ENCODE measurements around the gene BOLL.

DNA sequence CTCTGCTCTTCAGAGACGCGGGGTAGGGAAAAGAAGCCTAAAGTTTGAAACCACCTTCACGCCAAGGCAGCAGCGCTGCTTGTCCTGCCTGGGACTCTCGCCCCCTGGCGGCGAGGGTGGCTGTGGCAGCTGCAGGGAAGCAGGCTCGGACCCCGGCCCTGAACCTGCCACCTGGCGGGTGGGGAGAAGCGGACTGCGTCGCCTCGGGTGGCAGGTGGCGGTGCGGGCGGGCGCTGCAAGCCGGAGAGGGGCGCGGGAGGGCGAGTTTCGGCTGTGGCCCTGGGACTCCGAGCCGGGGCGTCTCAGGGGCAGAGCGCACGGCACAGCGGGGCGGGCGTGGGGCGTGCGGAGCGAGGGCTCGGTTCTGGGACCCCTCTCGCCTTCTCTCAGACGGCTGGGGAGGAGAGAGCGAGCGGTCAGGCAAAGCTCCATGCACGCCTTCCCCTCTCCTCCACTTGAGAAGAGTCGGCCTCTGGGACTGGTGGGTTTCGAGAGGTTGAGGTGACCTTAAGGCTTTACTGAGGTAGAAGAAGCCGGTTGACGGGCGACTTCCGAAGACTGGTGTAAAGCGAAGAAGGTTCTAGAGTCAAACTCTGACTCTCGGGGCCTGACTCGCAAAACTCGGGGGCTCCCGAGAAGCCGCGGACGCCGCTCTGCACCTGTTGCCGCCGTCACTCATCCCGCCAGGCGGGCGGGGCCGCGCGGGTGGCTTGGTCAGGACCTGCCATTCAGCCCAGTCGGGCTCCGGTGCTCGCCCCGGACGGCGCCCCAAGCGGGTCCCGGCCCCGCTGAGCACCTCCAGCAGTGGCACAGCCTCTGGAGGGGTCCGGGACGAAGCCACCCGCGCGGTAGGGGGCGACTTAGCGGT lies 1.1 kb upstream of the BOLL start:
- TF ChIP-seq, protein P1, sequence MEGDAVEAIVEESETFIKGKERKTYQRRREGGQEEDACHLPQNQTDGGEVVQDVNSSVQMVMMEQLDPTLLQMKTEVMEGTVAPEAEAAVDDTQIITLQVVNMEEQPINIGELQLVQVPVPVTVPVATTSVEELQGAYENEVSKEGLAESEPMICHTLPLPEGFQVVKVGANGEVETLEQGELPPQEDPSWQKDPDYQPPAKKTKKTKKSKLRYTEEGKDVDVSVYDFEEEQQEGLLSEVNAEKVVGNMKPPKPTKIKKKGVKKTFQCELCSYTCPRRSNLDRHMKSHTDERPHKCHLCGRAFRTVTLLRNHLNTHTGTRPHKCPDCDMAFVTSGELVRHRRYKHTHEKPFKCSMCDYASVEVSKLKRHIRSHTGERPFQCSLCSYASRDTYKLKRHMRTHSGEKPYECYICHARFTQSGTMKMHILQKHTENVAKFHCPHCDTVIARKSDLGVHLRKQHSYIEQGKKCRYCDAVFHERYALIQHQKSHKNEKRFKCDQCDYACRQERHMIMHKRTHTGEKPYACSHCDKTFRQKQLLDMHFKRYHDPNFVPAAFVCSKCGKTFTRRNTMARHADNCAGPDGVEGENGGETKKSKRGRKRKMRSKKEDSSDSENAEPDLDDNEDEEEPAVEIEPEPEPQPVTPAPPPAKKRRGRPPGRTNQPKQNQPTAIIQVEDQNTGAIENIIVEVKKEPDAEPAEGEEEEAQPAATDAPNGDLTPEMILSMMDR (IDR thresholded peaks at IDR 0.05), result peak in 3 of 4 donors; percentile 17 to 45 (median 32)
- TF ChIP-seq POLR2A (IDR thresholded peaks at IDR 0.05), result no peak
